ENCODE measurements around the gene NTN4.
A peak's percentile ranks its signal among the peaks of the same experiment; 100 is the strongest.
"Not testable (repeated sequence)": the region's sequence is repeated elsewhere in the genome, so short reads cannot be mapped to it uniquely, and the experiment has no call there.

Gene NTN4

DNA sequence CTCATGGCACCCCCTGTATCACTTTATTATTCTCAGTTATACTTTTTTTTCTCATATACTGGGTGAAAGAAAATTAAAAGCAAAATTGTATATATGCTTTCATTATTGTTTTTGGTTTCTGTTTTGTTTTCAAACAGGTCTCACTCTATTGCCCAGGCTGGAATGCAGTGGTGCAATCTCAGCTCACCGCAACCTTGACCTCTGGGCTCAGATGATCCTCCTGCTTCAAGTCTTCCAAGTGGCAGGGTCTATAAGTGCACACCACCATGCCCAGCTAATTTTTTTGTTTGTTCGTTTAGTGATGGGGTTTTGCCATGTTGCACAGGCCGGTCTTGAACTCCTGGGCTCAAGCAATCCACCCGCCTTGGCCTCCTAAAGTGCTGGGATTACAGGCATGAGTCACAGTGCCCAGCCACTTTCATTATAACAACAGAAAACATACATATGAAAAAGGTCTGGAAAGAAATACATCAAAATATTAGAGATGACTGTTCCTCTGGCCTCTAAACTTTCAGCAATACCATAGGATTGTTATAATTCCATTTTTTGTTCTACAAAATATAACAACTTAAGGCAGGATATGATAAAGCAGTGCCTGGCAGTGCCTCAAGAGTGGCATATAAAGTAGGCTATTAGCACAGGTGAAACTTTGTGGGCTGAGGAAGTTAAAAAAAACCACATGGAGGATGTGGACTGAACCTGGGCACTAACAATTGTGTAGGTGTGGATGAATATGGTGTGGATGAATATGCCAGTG is 5.8 kb upstream of the NTN4 start:
- DNase-seq = peak; percentile 21

DNA sequence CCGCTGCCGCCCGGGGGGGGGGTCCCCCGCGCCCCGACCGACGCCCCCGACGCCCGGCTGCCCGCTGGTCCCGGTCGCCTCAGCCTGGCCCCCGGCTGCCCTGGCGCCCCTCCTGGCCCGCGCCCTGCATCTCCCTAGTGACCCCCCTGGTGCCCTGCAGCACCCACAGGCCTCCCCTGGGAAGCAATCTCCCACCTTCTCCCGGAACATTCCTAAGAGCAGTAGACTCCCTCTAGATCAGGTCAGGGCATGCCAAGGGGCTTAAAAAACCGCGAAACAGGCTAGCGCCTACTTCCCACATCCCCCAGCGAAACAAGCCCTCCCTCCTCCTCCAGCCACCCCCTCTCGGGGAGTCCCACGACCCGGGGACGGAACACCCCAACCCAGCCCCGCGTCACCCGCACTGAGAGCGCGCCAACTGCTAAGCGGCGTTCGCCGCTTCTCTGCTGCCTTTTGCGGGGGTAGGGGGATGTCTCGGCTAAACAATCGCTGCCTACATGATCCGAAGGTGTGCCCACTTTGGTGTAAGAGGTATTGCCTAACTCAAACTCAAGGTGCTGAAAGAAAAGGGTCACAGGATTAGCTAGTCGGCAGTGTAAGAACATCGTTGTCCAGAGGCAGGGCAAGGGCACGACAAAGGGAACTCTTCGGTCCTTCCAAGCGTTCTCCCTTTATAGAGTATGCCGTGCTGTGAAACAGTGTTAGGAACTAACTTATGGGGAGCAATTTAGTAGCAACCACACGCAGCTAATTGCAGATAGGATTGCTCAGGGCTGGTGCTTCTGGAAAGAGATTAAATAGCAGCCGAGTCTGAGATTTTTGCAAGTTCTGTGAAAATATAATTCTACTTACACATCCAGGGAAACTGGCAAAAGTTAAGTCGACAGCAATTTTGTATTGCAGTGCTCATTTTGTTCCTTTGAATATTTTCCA is 619 bp upstream of the NTN4 start:
- DNase-seq = peak; percentile 20

DNA sequence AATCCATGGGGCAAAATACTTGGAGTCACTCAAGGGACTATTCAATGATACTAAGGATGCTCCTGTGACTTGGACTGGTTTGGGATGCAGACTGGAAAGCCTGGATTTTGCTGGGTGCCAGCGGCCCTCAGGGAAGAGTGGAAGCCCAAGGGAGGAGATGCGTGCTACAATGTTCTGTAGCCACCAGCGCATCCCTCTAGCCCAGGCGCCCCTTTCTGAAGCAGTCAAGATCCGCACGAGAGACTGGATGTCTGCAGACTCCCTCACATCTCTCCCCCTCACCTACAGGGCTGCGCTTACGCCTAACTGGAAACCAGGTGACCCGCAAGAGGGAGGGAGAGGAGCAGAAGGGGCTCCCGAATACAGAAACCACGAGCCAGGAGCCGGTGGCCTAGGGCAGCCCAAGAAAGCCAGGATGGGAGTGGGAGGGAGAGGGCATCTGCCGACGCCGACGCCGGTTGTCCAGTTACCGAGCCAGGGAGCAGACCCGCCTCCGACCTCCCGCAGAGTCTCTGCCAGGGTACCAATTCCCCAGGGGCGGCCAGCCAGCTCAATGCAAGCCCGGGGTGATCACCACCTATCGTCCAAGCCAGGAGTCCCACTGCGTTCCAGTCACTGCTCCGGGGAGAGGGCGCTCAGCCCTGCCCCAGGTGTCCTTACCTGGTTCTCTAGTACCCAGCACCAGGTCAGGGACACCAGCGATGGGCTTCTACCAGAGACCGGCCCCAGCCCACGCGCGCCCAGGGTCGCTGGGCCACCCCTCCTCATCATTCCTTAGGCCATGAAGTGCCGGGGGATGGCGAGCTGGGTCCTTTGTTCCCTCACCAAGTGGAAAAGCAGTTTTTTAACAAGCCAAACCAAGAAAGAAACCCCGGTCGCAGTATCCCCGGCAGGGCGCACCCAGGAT is 1.2 kb downstream of the NTN4 start:
- DNase-seq = no peak

GRCh38 chr12:95788637-95789036 is 1.9 kb downstream of the NTN4 start:
- no peak for DNase-seq

DNA sequence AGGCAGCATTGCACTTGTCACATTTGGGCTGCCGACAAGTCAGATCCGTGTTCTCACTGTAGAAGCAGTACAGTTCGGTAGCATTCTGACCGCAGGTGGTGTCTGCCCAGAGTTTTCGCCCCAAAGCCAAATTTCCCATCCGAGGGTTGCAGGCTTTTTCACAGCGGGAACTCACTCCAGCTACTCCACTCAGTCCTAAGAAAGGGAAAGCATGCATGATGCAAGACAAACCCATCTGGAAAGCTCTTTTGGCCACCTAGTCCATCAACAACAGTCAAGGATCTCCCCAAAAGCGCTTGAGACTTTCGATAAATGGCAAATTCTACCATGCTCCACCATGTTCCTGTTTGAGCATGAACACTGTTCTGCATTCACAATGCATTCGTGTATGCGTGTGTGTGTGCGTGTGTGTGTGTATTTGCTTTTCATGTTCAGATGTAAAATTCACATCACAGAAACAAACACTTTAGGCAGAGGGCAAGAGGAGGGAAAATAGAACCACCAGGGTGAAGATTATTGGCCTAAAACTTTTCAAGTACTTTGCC is 3.2 kb downstream of the NTN4 start:
- no peak for DNase-seq

GRCh38 chr12:95784915-95785314 is 5.6 kb downstream of the NTN4 start:
- no peak for DNase-seq

- DNase-seq = no peak
These were observed 6.3 kb downstream of the NTN4 start for GRCh38 chr12:95784286-95784685.

DNA sequence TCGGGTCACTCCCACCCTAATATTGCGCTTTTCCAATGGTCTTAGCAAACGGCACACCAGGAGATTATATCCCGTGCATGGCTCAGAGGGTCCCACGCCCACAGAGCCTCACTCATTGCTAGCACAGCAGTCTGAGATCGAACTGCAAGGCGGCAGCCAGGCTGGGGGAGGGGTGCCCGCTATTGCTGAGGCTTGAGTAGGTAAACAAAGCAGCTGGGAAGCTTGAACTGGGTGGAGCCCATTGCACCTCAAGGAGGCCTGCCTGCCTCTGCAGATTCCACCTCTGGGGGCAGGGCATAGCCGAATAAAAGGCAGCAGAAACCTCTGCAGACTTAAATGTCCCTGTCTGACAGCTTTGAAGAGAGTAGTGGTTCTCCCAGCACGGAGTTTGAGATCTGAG is 15.1 kb downstream of the NTN4 start:
- not testable (repeated sequence) for DNase-seq

DNA sequence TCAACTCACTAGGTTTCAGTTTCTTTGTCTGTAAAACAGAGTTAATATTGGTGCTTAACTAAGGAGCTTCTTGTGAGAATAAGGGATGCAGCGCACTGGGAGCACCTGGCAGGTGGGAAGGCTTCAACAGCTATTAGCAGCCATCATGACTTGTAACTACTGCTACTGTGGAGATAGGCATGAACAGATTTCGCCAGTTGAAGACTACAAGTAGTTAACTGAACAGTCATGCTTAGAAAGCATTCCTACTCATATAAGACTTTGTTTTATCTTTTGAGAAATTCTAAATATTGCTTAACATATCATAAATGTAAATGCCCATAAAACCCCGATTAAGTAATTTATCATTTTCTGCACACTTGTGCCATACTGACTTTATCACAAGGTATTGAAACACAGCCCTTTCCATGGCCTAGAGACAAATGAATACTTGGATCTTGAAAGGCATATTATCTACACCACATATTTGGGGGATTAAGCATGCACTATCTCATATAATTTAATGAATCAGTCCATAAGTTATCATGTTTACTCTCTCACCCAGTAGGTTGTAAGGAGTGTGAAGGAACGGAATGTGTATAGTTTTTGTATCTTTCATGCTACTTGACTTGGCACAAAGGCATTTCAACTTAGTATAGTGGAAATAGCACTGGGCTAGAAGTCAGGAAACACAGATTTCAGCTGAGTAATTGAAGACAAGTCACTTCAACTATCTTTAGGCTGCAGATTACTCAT is 16.1 kb downstream of the NTN4 start:
- no peak for DNase-seq

DNA sequence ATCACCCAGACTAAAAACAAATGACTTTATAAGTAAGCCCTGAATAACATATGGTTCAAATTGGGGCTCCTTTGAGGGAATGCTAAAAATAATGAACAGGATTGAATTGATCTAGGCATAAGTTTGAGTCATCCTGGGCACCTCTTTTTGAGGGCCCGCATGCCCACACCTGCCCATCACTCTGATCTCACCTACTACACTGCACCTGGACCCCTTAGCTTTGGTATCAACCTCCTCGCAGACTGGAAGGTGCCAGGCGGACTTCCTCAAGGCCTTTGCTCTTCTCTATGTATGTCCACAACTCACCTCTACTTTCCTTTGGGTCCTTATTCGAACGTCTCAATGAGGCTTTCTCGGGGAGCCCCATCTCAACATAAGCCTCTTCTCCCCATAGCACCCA is 17.2 kb downstream of the NTN4 start:
- no peak for DNase-seq

DNA sequence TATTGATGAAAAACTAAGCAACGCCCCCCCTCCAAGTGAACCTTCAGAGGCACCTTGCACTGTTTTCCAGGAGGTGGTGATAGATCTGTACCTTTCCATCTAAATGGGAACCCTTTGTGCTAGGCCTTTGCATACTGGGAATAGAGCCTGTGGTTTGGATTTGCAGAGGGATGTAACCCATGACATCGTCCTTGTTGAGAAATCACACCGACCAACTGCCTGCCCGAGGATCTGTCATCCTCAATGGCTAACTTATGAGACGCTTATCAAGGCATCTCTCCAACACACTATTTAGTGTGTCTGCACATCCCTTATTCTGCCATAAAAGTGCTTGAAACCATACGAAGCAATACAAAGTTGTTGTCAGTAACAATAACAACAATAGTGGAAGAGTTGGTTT is 22.9 kb downstream of the NTN4 start:
- no peak for DNase-seq

GRCh38 chr12:95766356-95767019 is 24.1 kb downstream of the NTN4 start:
- DNase-seq = no peak

- DNase-seq = no peak
These were observed 25.7 kb downstream of the NTN4 start for GRCh38 chr12:95764848-95765247.

GRCh38 chr12:95763809-95764253 is 26.7 kb downstream of the NTN4 start:
- DNase-seq = no peak

DNA sequence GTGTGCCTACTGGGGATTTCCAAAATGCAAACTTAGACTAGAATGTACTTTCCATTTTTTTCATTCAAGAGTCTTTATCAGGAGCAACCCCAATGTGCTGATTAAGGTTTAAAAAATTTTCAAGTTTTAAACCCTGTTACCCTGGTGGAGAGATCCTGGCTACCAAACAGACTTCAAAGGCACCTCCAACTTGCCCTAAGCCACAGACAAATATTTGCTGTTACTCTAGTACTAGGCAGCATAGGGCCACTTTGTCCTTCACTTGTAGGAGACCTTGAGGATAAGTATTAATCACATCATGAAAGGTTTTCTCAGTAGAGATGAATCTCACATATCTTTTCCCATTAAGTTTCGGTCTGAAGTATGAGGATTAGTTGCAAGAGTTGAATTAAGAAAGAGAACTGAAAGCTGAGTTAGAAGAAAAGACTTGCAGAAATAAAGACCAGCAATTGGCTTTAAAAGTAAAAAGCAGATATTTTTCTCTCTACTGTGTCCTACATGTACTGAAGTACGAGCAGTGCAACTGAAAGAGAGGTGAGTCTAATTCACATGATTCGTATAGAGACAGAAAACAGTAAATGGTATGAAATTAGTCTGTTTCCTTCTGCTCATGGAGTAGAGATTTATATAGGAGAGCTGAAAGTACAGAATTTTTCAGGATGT is 28.3 kb downstream of the NTN4 start:
- no peak for DNase-seq

- DNase-seq = no peak
These were observed 30.2 kb downstream of the NTN4 start for GRCh38 chr12:95760371-95760770.

GRCh38 chr12:95759718-95760117 is 30.8 kb downstream of the NTN4 start:
- DNase-seq = no peak

GRCh38 chr12:95759039-95759438 is 31.5 kb downstream of the NTN4 start:
- no peak for DNase-seq

DNA sequence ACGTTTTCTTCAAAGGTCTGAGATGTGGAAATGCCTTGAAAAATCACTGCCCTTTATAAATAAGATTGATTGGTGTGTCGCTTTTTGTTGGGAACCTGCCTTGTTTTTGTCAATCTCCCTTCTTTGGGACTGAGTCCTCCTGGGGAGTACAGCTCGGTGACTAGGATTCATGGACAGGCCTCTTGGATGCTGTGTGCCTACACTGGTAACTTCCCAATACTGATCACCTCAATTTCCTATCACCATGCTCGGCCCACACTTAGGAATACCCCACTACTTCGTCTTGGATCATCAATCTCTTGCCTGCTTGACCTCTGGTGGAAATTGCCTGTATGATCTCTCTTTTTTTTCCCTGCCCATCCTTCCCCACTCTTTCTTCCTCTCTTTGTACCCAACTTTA is 34.2 kb downstream of the NTN4 start:
- no peak for DNase-seq

GRCh38 chr12:95755261-95755865 is 35.2 kb downstream of the NTN4 start:
- no peak for DNase-seq
